ENCODE data around the gene RBM42. TPM values are rescaled to one million over a fixed set of nuclear protein-coding genes. Genes with fewer than 3 reads are reported as not detected.

RBM42 gene
- total and polyA plus RNA-seq, 9 of the 15 experiments (the other 6 are each of a cell fraction or from before 2014, with no cell fraction given): 5.7 to 149 (median 32.4) TPM

- no peak for TF ChIP-seq REST (IDR thresholded peaks at IDR 0.05; ENCODE audit: borderline replicate concordance)
- no peak for TF ChIP-seq REST (CRISPR knock-in tag; IDR thresholded peaks at IDR 0.05; ENCODE audit: low read depth)
- TF ChIP-seq, protein P1, sequence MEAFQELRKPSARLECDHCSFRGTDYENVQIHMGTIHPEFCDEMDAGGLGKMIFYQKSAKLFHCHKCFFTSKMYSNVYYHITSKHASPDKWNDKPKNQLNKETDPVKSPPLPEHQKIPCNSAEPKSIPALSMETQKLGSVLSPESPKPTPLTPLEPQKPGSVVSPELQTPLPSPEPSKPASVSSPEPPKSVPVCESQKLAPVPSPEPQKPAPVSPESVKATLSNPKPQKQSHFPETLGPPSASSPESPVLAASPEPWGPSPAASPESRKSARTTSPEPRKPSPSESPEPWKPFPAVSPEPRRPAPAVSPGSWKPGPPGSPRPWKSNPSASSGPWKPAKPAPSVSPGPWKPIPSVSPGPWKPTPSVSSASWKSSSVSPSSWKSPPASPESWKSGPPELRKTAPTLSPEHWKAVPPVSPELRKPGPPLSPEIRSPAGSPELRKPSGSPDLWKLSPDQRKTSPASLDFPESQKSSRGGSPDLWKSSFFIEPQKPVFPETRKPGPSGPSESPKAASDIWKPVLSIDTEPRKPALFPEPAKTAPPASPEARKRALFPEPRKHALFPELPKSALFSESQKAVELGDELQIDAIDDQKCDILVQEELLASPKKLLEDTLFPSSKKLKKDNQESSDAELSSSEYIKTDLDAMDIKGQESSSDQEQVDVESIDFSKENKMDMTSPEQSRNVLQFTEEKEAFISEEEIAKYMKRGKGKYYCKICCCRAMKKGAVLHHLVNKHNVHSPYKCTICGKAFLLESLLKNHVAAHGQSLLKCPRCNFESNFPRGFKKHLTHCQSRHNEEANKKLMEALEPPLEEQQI (IDR thresholded peaks at IDR 0.05): no peak
- TF ChIP-seq POLR3A (IDR thresholded peaks at IDR 0.05; ENCODE audit: borderline replicate concordance, extremely low read depth, insufficient read depth, insufficient read length): no peak
- no peak for TF ChIP-seq MECOM (CRISPR knock-in tag; IDR thresholded peaks at IDR 0.05)
- no peak for TF ChIP-seq GATA2 (CRISPR knock-in tag; IDR thresholded peaks at IDR 0.05)
- no peak for TF ChIP-seq ZNF639 (CRISPR knock-in tag; conservative IDR thresholded peaks at IDR 0.05 in 1 of 2, IDR thresholded peaks at IDR 0.05 in 1 of 2)
- no peak for TF ChIP-seq ZNF431 (CRISPR knock-in tag; IDR thresholded peaks at IDR 0.05)
- TF ChIP-seq, protein P2, sequence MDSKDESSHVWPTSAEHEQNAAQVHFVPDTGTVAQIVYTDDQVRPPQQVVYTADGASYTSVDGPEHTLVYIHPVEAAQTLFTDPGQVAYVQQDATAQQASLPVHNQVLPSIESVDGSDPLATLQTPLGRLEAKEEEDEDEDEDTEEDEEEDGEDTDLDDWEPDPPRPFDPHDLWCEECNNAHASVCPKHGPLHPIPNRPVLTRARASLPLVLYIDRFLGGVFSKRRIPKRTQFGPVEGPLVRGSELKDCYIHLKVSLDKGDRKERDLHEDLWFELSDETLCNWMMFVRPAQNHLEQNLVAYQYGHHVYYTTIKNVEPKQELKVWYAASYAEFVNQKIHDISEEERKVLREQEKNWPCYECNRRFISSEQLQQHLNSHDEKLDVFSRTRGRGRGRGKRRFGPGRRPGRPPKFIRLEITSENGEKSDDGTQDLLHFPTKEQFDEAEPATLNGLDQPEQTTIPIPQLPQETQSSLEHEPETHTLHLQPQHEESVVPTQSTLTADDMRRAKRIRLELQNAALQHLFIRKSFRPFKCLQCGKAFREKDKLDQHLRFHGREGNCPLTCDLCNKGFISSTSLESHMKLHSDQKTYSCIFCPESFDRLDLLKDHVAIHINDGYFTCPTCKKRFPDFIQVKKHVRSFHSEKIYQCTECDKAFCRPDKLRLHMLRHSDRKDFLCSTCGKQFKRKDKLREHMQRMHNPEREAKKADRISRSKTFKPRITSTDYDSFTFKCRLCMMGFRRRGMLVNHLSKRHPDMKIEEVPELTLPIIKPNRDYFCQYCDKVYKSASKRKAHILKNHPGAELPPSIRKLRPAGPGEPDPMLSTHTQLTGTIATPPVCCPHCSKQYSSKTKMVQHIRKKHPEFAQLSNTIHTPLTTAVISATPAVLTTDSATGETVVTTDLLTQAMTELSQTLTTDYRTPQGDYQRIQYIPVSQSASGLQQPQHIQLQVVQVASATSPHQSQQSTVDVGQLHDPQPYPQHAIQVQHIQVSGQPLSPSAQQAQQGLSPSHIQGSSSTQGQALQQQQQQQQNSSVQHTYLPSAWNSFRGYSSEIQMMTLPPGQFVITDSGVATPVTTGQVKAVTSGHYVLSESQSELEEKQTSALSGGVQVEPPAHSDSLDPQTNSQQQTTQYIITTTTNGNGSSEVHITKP (IDR thresholded peaks at IDR 0.05; ENCODE audit: partially characterized antibody): peak; percentile 19
- TF ChIP-seq FOXJ3 (CRISPR knock-in tag; IDR thresholded peaks at IDR 0.05): no peak
- TF ChIP-seq NFRKB (IDR thresholded peaks at IDR 0.05; ENCODE audit: low read depth): 0 out of 2 replicates have a peak, but pooled peaks have one; percentile 25
These were observed 12.8 kb downstream of the RBM42 start, which contains the start of gene ETV2 (continued) for GRCh38 chr19:35641515-35642151.

All from K562 (cell line).